GM19099 (cell line): Measurements from ENCODE around the gene MSMP.

Source experiments
- POLR2A ChIP-seq: IDR thresholded peaks from 3 replicates; pipeline ENCODE4 v1.6.1; 2011; ENCODE audit warnings: low read depth; ENCODE audit not compliant: insufficient read length; ENCODE audit errors: extremely low read depth

MSMP gene

GRCh38 chr9:35754264-35754663, at the start of gene MSMP:
Gene MSMP (minus strand): TSS chr9:35754276. CDS start chr9:35754129, 147 bp downstream.
- TF ChIP-seq POLR2A = no peak

DNA sequence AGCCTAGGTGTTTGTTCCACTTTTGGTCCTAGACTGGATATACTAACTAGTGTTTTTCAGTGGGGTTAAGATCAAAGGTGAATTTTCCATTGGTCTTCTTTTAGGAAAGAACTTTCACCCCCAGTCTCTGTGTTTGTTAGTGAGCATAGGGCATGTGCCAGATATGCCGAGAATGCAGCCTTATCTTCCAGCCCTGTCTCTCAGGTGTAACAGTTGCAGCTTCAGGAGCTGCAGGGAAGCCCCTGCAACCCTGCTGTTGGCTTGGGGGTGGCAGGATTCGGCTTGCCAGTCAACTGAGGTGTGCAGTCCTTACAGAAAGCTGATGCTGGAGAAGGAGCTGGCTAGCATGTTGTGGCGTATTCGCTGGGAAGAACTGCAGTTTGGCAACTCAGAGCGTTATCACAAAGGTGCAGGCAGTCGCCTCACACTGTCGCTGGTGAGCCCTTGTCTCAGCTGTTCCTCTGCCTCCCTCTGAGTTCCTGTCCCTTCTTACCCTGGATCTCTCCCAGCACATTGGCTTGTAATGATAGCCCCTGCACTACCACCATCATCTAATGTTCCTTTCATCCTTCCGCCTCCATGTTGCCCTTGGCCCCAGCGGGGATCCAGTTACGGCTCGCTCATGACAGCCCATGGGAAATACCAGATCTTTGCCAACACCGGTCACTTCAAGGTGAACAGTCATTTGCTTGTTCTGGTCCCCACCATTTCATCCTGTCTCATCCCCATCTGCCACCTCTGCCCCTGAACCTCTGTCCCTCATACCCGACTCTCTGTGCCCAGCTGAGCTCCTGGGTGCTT, 47.5 kb upstream of the MSMP start:
- TF ChIP-seq POLR2A = no peak

GRCh38 chr9:35800530-35800929, 46.5 kb upstream of the MSMP start:
- no peak for TF ChIP-seq POLR2A

- no peak for TF ChIP-seq POLR2A
Observed at GRCh38 chr9:35798658-35799374, 44.7 kb upstream of the MSMP start.

GRCh38 chr9:35797311-35798109, 43.4 kb upstream of the MSMP start:
- no peak for TF ChIP-seq POLR2A

- no peak for TF ChIP-seq POLR2A
Observed at GRCh38 chr9:35795695-35796094, 41.6 kb upstream of the MSMP start.

GRCh38 chr9:35793461-35793860, 39.4 kb upstream of the MSMP start:
- TF ChIP-seq POLR2A = no peak

DNA sequence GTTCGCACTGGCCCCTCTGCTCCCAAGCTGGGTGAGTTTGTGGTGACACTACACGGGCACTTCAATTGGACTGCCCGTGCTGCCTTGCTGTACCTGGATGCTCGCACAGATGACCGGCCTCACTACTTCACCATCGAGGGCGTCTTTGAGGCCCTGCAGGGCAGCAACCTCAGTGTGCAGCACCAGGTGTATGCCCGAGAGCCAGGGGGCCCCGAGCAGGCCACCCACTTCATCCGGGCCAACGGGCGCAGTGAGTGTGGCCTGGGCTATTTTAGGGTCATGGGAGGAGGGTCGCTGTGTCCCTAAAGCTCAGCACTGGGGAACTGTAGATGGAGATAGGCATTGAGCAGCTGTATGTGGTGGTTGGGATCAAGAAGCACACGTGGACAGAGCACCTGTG, 38.8 kb upstream of the MSMP start:
- TF ChIP-seq POLR2A = no peak

DNA sequence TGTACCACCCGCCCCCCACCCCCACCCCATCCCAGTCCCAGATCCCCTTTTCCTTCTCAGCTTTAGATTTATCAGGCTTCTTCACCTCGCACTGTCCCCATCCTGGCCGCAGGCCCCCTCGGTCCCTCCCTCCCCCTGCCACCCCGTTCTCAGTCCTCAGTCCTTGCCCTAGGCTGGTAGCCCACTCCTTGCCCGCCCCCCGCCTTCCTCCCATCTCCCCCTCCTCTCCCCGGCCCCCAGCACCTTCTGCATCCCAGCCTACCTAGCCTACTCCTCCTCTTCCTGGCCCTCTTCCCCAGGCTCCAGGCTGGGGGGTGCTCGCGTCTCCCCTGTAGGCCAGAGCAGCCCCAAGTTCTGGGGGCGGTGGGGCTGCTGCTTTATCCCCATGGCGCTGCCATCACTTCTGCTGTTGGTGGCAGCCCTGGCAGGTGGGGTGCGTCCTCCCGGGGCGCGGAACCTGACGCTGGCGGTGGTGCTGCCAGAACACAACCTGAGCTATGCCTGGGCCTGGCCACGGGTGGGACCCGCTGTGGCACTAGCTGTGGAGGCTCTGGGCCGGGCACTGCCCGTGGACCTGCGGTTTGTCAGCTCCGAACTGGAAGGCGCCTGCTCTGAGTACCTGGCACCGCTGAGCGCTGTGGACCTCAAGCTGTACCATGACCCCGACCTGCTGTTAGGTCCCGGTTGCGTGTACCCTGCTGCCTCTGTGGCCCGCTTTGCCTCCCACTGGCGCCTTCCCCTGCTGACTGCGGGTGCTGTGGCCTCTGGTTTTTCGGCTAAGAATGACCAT, 38.1 kb upstream of the MSMP start:
- no peak for TF ChIP-seq POLR2A

DNA sequence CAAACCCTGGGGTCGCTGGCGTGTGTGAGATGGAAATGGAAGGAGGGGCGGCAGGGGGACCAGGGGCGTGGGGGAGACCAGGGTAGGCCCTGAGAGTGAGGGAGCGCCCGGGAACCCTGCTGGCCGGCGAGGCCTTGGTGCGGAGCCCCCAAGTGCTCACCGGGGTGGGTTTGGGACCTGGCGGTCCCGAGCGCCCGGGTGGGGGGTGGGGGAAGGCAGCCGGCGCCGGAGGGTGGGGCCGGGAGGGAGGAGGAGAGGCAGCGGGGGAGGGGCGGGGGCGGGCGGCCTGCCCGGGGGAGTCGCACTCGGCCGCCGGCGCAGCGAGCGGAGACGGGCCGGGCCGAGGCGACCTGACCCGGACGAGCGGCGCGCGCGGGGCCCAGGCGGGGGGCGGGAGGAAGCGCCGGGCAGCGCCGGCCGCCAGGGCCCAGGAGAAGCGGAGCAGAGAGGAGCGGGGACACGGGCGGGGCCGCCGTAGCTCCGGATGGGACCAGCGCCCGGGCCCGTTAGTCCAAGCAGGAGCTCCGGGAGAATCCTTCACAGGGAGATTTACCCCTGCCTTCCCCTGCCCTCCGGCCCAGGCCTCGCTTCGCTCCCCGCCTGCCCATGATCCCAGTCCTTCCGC, 37.3 kb upstream of the MSMP start, which contains the start of gene NPR2:
Gene NPR2, plus strand, starts transcription at position 295 of the 625 bp plus-strand sequence. CDS start 818 bp downstream, outside the sequence.
- TF ChIP-seq POLR2A = no peak

DNA sequence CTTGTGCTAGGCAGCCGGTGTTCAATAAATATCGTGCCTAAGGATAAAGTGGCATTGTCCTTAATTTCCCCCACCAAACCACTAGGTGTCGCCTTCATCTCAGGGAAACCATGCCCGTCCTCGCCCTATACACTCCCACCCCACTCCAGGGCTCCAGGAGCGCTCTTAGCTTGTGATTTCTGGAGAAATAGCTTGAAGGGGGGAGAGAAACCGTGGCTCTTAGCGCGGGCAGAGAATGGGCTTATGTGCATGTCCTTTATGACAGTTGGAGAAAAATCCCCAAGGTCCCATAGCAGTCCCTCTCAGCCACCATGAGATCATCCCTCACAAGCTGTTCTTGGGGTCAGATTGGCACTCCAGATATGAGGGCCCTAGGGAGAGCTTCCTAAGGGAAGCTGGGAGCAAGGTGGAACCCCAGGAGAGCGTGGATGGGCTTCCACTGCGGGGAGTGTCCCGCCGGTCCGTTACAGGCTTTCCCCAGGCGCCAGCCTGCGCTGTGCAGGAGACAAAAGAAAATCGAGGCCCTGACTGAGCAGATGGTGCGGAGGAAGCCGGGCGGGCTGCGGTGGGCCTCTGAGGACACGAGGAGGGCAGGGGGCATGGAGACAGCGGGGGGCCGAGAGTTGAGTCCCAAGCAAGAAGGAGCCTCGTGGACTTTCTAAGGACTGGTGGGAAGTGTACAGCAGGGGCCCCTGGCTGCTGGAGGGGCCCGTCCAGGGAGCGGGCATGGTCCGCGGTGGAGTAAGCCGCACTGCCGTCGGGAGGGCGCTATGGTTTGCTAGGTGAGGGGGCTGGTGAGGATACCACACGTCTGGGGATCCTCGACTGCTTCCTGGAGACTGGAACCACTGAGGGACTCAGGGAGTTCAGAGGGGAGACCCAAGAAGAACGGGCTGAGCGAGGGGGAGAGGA, 36.6 kb upstream of the MSMP start:
- no peak for TF ChIP-seq POLR2A

DNA sequence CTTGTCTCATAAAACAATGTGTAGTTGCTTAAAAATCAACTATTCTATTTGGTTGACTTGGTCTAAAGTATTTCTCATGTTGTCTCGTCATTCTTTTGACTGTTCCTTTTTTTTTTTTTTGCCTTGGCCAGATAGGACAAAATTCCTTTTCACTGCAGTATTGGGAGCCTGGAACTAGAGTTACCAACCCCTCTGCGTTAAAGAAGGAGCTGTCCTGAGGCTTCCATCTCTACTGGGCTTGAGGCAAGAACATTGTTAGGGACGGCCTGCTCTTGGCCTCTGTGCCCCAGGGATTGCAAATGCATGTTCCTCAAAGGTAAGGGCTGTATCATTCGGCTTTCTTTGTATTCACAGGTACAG, 35.9 kb upstream of the MSMP start:
- TF ChIP-seq POLR2A = no peak

DNA sequence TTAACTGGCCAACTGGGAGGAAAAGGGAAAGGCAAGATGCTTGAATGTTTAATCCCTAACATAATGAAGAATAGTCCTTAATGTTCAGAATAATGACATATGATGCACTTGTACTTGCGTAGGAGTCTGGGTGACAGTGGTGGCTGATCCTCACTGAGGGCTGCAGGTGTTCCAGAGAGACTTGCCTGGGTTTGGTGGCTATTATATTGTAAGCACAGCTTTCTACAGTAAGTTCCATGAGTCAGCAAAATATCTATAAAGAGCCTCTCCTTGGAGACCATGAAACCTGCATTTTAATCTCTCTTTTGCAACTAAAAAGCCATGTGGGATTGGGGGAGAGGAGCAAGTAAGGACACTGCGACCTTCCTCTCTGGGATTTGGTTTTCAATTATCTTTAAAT, 35.5 kb upstream of the MSMP start:
- no peak for TF ChIP-seq POLR2A
